NCI-H187 treated with DMSO at 0.1 percent for 48 hours (cell line): Measurements from ENCODE around the gene BHLHA15.

ENCODE experiments used
- DNase-seq: peaks from one replicate; lab custom pipeline; 2025; lab: John Stamatoyannopoulos, UW

Gene BHLHA15

DNA sequence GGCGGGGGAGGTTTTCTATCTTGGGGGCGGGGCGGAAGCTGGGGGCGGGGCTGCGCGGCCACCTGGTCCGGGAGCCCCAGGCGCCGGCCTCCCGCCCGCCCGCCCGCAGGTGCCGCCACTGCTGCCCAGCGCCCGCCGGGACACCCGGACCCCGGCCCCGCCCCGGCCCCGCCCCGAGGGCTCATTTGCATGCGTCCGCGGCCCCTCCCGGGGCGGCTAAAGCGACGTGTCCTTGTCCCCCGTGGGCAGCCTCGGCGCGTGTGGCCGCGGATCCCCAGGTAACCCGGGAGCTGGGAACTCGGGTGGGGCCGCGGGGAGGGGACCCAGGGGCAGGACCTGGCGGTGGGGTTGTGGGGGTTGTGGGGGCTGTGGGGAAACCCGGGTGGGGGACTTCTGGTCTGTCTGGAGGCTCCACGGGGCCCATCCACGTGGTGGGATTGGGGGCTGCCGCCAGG is at the start of gene BHLHA15:
Gene BHLHA15, plus strand, starts transcription at position 219 of the 455 bp plus-strand sequence. CDS start 871 bp downstream, outside the sequence.
- no peak for DNase-seq

- no peak for DNase-seq
These were observed 48.5 kb upstream of the BHLHA15 start for GRCh38 chr7:98162758-98163157.

DNA sequence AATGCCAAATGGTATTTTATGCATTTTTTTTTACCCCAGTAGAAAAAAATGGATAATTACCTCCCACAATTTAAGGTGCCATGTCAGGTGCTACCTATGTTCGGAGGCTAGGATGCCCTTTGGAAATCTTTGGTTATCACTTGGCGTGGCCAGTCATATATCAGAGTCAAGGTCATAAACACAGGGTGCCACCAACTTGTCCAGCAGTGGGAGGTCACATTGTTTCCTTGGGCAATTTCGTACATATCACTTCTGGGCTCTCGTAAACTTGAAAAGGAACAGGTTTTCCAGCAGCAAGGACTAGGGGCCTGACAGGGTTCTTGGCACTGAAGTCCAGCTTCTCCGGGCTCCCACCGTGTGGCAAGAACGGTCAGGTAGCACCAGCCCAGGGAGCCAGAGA is 48.0 kb upstream of the BHLHA15 start:
- no peak for DNase-seq

- no peak for DNase-seq
These were observed 47.3 kb upstream of the BHLHA15 start for GRCh38 chr7:98163704-98164494.

DNA sequence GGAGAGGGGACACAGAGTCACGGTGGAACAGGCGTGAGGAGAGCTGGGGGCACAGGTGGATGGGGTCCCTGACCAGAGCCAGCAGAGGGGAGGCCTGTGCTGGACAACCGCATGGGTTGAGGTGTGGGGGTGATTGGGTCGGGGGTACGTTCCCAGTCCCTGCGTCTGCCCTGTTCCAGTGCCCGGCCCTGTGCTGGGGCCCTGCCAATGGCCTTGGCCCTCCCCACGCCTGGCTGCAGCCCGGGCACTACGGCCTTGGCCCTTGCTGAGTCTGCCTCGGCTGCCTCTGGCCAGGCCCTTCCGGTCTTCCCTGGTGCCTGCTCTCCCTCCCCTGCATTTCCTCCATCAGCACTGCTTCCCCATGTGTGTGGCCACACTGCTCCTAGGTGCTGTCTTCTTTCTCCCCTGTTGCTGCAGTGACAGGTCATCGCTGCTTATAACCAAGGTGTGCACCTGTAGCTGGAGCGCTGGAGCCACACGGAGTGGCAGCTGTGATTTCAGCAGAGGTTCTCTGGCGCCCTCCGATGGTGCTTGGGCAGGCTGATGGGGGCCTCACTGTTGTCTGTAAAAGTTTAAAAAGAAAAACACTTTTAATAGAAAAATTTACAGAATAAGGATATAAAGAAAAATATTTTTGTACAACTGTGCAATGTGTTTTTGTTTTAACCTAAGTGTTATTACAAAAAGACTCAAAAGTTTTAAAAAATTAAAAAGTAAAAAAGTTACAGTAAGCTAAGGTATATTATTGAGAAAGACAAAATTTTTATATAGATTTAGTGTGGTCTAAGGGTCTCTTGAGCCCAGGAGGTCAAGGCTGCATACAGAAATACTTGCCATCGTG is 45.2 kb upstream of the BHLHA15 start:
- no peak for DNase-seq

DNA sequence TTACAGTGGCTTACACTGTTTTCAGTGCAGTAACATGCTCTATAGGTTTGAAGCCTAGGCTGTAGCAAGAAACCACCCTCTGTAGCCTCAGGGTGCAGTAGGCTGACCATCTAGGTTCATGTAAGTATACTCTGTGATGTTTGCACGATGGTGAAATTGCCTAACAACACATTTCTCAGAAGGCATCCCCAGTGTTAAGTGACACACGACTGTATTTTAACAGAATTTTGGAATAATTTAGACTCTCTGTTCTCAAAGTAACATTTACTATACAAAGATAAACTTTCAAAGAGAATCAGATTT is 44.6 kb upstream of the BHLHA15 start:
- no peak for DNase-seq

DNA sequence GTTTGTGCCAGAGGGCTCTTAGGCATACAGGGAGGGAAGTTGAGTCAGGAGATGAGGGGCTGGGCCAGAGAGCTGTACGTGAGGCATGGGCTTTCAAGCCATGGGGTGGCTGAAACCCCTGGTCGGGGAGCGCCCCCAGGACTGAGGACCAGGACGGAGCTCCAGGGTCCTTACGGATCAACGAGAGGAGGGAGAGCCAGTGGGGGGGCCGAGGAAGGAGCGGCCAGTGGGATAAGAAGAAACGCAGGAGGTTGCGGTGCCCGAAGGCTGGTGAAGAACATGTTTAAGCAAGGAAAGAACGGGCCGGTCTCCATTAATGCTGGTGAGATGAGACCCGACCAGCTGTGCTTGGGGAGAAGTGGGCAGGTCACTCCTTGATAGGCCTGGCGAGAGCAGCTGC is 43.6 kb upstream of the BHLHA15 start:
- DNase-seq, result no peak

DNA sequence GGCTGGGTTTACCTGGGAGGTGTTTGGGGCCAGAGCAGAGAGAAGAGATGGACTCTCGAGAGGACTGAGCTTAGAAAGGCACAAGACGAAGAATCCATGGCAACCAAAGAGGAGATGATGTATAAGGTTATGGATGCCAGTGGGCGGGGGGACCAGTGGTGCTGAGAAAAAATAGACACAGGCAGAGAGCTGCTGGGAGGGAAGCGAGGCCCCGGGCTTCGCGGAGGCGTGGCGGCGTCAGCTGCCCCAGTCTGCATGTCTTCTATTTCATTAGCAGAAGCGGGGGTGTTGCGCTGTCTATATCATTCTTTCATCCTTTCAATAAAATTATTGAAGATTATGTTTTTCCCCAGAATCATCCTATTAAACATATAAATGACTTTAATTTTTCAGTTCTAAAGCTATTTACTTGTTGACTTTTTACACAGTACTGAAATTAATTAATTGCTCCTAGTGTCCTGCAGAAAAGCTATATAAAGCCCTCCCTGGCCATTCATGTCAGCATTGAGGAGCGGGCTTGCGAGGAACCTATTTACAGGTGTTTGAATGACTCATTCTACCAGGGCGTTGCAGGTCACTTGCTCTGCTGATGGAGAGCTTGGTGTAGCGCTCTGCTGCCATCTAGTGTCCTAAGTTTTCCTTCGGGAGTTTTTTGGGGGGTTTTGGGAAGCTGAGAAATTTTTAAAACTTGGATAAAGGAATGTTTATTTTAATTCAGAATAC is 42.9 kb upstream of the BHLHA15 start:
- DNase-seq, result peak; percentile 29

- DNase-seq, result no peak
These were observed 42.2 kb upstream of the BHLHA15 start for GRCh38 chr7:98168904-98169621.

DNA sequence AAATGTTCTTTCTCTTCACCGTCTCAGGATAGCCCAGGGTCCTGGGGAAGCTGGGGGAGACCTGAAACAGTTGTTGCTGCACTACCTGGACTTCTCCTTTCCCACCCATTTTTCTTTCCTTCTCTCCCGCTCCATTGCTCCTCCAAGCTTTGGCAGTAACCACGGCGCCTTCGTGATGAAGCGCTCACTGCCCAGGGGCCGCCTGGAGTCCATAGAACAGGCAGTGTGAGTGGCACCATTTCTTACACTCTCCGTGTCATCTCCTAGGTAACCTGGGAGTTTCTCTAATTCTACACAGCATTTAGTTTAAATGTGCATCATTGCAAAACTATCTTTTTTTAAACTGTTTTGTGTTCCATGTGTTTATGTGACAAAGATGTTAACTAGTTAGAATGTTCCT is 40.3 kb upstream of the BHLHA15 start:
- DNase-seq, result no peak

DNA sequence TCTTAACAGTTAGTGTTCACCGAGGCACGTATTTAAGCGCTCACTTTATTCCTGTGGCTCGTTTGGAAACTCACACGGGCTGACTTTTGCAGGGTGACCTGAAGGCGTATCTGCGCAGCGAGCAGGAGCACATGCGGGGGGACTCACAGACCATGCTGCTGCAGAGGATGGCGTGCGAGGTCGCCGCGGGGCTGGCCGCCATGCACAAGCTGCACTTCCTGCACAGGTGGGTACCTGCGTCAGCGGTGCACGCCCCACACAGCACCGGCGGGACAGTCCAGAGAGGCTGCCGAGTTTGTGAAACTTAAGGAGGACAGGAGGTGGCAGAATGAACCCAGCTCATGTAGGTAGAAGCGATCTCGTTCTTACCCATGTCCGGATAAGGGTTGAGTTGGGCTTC is 39.8 kb upstream of the BHLHA15 start:
- no peak for DNase-seq

GRCh38 chr7:98174334-98175259 is 36.6 kb upstream of the BHLHA15 start:
- DNase-seq, result no peak

GRCh38 chr7:98175260-98175940 is 35.8 kb upstream of the BHLHA15 start:
- no peak for DNase-seq

GRCh38 chr7:98177553-98177952 is 33.7 kb upstream of the BHLHA15 start:
- no peak for DNase-seq

DNA sequence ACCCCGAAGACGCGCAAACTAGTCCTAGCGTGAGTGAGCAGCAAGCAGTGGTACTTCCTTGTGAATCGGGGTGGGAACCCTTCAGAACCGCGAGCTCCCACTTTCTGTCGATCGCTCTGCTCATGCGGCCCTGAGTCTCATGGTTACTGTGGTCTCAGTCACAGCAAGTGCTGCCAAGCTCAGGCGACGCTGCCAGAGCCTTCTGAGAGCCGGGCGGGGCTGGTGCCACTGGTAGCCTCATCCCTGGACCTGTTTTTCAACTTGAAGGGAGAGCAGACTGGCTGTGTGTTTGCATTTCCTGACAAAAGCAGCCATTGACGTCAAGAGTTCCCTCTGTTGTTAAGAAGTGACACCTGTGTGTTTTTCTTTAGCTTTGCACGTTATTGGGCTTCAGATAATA is 32.9 kb upstream of the BHLHA15 start:
- no peak for DNase-seq

DNA sequence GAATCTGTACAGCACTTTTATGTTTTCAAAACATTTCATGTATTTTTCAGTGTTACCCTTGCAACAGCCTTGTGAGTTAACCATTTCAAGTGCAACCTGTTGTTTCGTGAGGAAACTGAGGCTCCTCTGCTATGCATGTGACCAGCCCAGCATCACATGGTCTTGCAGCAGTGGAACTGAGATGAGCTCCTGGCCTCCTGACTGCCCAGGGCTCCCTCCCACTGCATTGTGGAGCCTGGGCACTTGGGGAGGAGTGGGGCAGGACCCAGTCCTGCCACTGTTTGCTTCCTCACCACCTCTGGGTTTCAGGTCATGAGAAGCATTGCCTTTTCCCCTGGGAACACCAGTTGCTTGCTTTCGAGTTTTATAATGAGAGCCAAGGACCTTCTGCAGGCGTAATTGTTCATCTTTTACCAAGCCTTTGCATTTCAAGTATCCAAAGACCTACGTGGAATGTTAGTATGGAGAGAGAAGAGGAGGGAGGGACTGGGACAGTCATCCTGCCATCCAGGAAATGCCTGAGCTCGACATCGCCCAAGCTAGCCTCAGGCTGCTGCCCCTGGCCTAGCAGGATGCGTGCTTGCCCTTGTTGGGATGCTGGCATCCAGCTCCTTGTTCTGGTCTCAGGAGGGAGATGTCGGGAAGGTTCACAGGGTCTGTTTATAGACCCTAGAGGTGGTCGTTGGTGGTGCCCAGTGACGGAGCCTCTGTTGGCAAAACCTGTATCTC is 32.3 kb upstream of the BHLHA15 start:
- DNase-seq, result no peak

DNA sequence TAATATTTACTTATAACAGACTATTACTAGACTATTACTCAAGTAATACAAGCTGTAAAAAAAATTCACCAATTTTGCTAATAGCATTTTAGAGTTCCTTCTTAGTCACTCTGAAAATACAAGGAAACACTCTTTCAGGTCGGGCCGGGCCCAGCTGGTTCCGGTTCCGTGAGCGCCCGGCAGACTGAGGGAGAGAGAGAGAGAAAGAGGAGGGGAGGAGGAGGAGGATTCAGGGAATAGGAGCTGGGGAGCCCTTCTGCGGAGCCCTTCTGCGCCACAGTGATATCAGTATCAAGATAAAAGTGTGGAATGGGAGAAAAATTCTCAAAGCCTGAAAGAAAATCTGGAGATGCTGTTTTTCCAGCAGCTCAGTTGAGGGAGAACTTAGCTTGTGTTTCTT is 30.5 kb upstream of the BHLHA15 start:
- no peak for DNase-seq

- no peak for DNase-seq
These were observed 26.1 kb upstream of the BHLHA15 start for GRCh38 chr7:98185101-98185500.

DNA sequence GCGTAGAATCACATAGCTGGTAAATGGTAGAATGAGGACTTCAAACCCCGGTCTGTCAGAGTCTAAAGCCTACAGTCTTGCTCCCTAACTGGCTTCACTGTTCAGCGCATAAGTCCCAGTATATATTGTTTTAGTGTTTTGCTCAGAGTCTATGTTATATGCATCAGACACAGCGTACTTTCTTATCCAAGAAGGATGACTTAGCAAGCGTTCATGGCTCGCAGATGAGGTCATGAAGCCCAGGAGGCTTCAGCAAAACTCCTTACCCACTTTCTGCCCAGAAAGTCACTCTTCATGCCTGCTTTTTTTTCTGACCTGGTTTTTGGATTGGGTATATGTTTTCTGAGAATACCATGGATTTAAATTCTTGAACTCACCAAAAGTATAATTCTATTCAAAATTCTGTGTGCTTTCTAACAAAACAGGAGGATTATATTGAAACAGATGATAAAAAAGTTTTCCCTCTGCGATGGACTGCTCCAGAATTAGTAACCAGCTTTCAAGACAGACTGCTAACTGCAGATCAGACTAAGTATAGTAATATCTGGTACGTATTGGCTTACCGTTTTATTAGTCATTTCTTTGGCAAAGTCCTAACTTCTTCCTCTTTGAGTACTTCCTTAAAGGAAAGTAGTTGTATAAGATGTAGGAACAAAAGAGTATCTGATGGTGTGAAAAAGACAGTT is 24.6 kb upstream of the BHLHA15 start:
- no peak for DNase-seq
